Retinal pigment epithelial cell (primary cell): ENCODE data around the gene TTLL12.

ENCODE experiments used
- DNase-seq: peaks from one replicate; pipeline ENCODE4 v3.0.0-alpha.2; 2010; ENCODE audit warnings: low read depth
- H3K4me3 ChIP-seq: 2 replicates; pipeline ENCODE4 v1.5.1; 2011; ENCODE audit warnings: mild to moderate bottlenecking, low read length, control low read depth, moderate library complexity
- TF ChIP-seq, protein P1 (sequence below): conservative IDR thresholded peaks from 2 replicates; pipeline ENCODE4 v1.5.1; 2011; ENCODE audit warnings: low read depth, low read length, control low read depth, inconsistent platforms

Gene TTLL12

GRCh38 chr22:43185860-43186261 is 1.1 kb downstream of the TTLL12 start:
- peak overlapping the region; percentile 74 for H3K4me3 ChIP-seq
- DNase-seq: no peak
- TF ChIP-seq, protein P1, sequence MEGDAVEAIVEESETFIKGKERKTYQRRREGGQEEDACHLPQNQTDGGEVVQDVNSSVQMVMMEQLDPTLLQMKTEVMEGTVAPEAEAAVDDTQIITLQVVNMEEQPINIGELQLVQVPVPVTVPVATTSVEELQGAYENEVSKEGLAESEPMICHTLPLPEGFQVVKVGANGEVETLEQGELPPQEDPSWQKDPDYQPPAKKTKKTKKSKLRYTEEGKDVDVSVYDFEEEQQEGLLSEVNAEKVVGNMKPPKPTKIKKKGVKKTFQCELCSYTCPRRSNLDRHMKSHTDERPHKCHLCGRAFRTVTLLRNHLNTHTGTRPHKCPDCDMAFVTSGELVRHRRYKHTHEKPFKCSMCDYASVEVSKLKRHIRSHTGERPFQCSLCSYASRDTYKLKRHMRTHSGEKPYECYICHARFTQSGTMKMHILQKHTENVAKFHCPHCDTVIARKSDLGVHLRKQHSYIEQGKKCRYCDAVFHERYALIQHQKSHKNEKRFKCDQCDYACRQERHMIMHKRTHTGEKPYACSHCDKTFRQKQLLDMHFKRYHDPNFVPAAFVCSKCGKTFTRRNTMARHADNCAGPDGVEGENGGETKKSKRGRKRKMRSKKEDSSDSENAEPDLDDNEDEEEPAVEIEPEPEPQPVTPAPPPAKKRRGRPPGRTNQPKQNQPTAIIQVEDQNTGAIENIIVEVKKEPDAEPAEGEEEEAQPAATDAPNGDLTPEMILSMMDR: no peak

GRCh38 chr22:43183496-43184277 is 3.2 kb downstream of the TTLL12 start:
- H3K4me3 ChIP-seq: no peak overlapping the region
- DNase-seq: peak; percentile 69
- TF ChIP-seq, protein P1: no peak

DNA sequence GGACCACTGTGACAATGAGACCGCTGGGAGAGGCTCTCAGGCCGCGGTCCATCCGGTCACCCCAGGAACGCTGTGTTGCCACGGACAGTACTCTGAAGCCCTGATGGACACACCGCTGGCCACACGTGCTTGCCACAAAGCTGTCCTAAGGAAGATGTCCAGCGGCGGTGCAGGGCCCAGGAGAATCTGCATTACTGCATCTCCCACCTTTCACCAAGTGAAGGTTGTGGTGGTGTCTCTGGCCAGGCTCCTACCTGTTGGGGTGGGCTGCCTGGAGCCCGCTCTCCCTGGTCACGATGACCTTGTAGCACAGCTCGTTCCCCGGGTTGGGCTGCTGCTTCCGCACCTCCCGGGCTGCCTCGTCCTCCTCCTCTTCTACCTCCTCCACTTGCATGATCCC is 4.2 kb downstream of the TTLL12 start:
- TF ChIP-seq, protein P1: no peak

DNA sequence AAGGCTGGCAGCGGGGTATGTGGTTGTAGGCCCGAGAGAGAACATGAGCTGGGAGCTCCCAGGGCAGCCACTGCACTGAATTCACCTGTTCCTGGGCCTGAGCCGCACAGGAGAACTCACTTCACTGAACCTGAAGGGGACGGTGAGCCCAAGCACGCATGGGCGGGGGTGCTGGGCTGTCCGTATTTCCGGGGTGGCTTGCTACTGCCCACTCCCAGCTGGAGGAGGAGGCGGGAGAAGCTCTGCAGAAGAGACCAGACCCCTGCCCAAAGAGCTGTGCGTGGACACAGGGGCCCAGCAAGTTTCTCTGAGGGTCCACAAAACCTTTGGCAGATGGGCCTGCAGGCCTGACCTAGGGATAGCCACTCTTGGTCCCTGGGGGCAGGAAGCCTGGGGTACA is 4.8 kb downstream of the TTLL12 start:
- no peak overlapping the region for H3K4me3 ChIP-seq
- TF ChIP-seq, protein P1: no peak
- no peak for DNase-seq

More for the DNA sequence above, 4.2 kb downstream of the TTLL12 start:
- no peak overlapping the region for H3K4me3 ChIP-seq
- DNase-seq: no peak

DNA sequence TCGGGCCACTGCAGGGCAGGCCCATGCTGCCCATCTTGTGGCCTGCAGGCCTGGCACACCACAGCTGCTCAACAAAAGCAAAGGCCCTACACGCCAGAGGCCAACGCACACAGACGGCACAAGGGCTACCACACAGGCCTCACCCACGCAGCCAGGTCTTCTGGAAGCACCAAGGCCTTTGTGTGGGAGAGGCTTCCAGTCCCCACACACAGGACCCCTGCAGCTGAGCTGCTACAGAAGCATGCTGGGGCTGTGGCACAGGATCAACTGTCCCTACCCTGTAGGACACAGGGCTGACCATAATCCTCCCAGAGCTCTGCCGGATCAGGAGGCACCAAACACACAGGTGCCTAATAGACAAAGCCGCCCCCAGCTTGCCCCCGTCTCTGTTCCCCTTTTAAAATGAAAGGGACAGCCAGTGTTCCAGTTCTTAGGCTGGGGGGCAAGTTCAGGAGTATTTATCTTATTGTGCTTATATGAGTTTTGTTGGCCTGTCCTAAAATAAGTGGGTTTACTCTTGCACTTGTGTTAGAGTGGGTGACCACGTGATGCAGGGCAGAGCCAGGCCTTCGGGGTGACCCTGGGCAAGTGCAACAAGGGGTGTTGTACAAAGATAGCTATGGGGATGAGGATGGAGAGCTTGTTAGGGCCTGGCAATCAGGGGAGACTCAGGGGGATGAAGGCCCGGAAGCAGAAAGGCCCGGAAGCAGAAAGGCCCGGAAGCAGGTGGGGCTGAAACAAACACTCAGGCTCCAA is 5.4 kb downstream of the TTLL12 start:
- TF ChIP-seq, protein P1: no peak
- no peak overlapping the region for H3K4me3 ChIP-seq
- DNase-seq: no peak

DNA sequence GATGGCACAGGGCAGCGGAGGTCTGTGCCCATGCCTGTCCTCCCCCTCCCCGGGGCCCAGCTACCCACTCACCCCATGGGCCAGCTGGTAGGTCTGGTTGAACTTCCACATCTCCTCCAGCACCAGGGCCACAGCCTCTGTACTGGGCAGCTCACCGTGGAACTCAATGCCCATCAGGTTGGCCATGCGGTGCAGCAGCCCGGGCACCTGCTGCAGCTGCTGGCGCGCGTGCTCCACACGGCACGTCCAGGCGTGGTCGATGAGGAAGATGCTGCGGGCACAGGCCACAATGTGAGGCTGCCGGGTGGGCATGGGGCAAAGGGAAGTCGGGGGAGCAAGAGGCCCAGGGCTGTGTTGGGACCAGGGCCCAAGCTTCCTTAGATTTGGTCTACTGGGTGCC is 6.3 kb downstream of the TTLL12 start:
- TF ChIP-seq, protein P1: no peak
- DNase-seq: no peak
- H3K4me3 ChIP-seq: no peak overlapping the region

DNA sequence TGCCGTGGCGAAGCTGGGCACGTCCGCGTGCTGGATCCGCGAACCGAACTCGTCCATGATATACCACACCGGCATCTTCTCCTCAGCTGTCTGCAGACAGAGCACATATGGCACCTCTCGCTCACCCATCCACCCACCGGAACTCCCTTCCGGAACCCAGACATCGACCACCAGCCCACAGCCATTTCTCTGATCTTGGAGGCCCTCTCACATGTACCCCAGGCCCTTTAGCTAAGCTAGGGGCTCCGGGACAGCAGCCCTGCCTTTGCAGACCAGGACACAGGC is 7.1 kb downstream of the TTLL12 start:
- no peak overlapping the region for H3K4me3 ChIP-seq
- DNase-seq: no peak
- TF ChIP-seq, protein P1: no peak
